H9 (cell line): Measurements from ENCODE around the gene PAM. TPM values are rescaled to one million over a fixed set of nuclear protein-coding genes. Genes with fewer than 3 reads are reported as not detected.

Experiments used
- DNase-seq: peaks from one replicate; pipeline ENCODE4 v3.0.0-alpha.2; 2017
- H2AFZ ChIP-seq: one replicate; pipeline ENCODE4 v1.6.1; 2013; ENCODE audit warnings: mild to moderate bottlenecking, low read length, control low read depth, moderate library complexity
- H2AK5ac ChIP-seq: 2 replicates; pipeline ENCODE4 v1.6.1; 2013; ENCODE audit warnings: low read length, control low read depth, mixed read lengths; ENCODE audit not compliant: insufficient read length
- H2BK120ac ChIP-seq: one replicate; pipeline ENCODE4 v1.6.1; 2013; ENCODE audit warnings: low read depth, mild to moderate bottlenecking, low read length, control low read depth, inconsistent platforms; ENCODE audit not compliant: poor library complexity, severe bottlenecking
- H2BK12ac ChIP-seq: 2 replicates; pipeline ENCODE4 v1.6.1; 2013; ENCODE audit warnings: low read length, control low read depth, mixed read lengths, low read depth; ENCODE audit not compliant: insufficient read length
- H2BK15ac ChIP-seq: 2 replicates; pipeline ENCODE4 v1.6.1; 2013; ENCODE audit warnings: low read depth, low read length, control low read depth
- H2BK20ac ChIP-seq: one replicate; pipeline ENCODE4 v1.6.1; 2013; ENCODE audit warnings: low read depth, mild to moderate bottlenecking, low read length, control low read depth, inconsistent platforms; ENCODE audit not compliant: poor library complexity, severe bottlenecking
- H2BK5ac ChIP-seq: 2 replicates; pipeline ENCODE4 v1.6.1; 2013; ENCODE audit warnings: low read length, control low read depth, mixed read lengths; ENCODE audit not compliant: insufficient read length
- H3K14ac ChIP-seq: 2 replicates; pipeline ENCODE4 v1.6.1; 2013; ENCODE audit warnings: low read length, control low read depth; ENCODE audit not compliant: insufficient read depth
- H3K18ac ChIP-seq: 2 replicates; pipeline ENCODE4 v1.6.1; 2013; ENCODE audit warnings: low read depth, mild to moderate bottlenecking, mixed read lengths, low read length, control low read depth; ENCODE audit not compliant: insufficient read length
- H3K23ac ChIP-seq: 2 replicates; pipeline ENCODE4 v1.6.1; 2013; ENCODE audit warnings: low read length, control low read depth, mixed read lengths, low read depth; ENCODE audit not compliant: insufficient read length
- H3K23me2 ChIP-seq: 2 replicates; pipeline ENCODE4 v1.6.1; 2013; ENCODE audit warnings: low read depth, mild to moderate bottlenecking, mixed read lengths, low read length, control low read depth; ENCODE audit not compliant: insufficient read length, poor library complexity, severe bottlenecking
- H3K27ac ChIP-seq: 2 replicates; pipeline ENCODE4 v1.5.1; 2013; ENCODE audit warnings: low read length, control low read depth, mixed read lengths, low read depth; ENCODE audit not compliant: insufficient read length
- H3K27me3 ChIP-seq: 2 replicates; pipeline ENCODE4 v1.6.1; 2013; ENCODE audit warnings: low read length, control low read depth, inconsistent platforms; ENCODE audit not compliant: insufficient read depth
- H3K4ac ChIP-seq: 2 replicates; pipeline ENCODE4 v1.6.1; 2013; ENCODE audit warnings: low read depth, mild to moderate bottlenecking, control low read depth, inconsistent platforms, low read length, moderate library complexity
- H3K4me1 ChIP-seq: 2 replicates; pipeline ENCODE4 v1.6.1; 2013; ENCODE audit warnings: low read length, control low read depth, inconsistent platforms; ENCODE audit not compliant: insufficient read depth
- H3K4me2 ChIP-seq: 2 replicates; pipeline ENCODE4 v1.6.1; 2013; ENCODE audit warnings: low read length, control low read depth, mixed read lengths; ENCODE audit not compliant: insufficient read length, insufficient read depth
- H3K56ac ChIP-seq: 2 replicates; pipeline ENCODE4 v1.6.1; 2013; ENCODE audit warnings: low read depth, mild to moderate bottlenecking, mixed read lengths, low read length, control low read depth; ENCODE audit not compliant: insufficient read length
- H3K79me1 ChIP-seq: 2 replicates; pipeline ENCODE4 v1.6.1; 2013; ENCODE audit warnings: low read depth, mild to moderate bottlenecking, moderate library complexity, low read length, control low read depth, inconsistent platforms; ENCODE audit not compliant: insufficient read depth, poor library complexity, severe bottlenecking
- H3K79me2 ChIP-seq: 2 replicates; pipeline ENCODE4 v1.6.1; 2013; ENCODE audit warnings: low read length, control low read depth, inconsistent platforms; ENCODE audit not compliant: insufficient read depth
- H3K9ac ChIP-seq: 2 replicates; pipeline ENCODE4 v1.6.1; 2013; ENCODE audit warnings: low read length, control low read depth, mixed read lengths; ENCODE audit not compliant: insufficient read length; ENCODE audit errors: extremely low read depth
- H3K9me3 ChIP-seq: one replicate; pipeline ENCODE4 v1.6.1; 2013; ENCODE audit warnings: low read depth, low read length, inconsistent platforms; ENCODE audit not compliant: control insufficient read depth
- H3T11ph ChIP-seq: one replicate; pipeline ENCODE4 v1.6.1; 2013; ENCODE audit warnings: mild to moderate bottlenecking, low read length, control low read depth, inconsistent platforms
- H4K20me1 ChIP-seq: one replicate; pipeline ENCODE4 v1.6.1; 2013; ENCODE audit not compliant: control insufficient read depth, insufficient read length, insufficient read depth
- H4K5ac ChIP-seq: 2 replicates; pipeline ENCODE4 v1.6.1; 2013; ENCODE audit warnings: low read depth, mild to moderate bottlenecking, mixed read lengths, low read length, control low read depth; ENCODE audit not compliant: insufficient read length
- H4K8ac ChIP-seq: replicated peaks from 2 replicates; pipeline ENCODE4 v1.6.1; 2013; ENCODE audit warnings: low read length, control low read depth, mixed read lengths, low read depth; ENCODE audit not compliant: insufficient read length
- H4K91ac ChIP-seq: 2 replicates; pipeline ENCODE4 v1.6.1; 2013; ENCODE audit warnings: low read depth, mild to moderate bottlenecking, moderate library complexity, mixed read lengths, low read length, control low read depth; ENCODE audit not compliant: insufficient read length
- H3K27ac Mint-ChIP-seq, 3 experiments: 2 replicates in 2 of 3; 3 replicates in 1 of 3; pipeline ENCODE4 v1.8.0; 2020 to 2021; ENCODE audit warnings: mixed read lengths in 3 of 3, mild to moderate bottlenecking in 1 of 3, moderate library complexity in 1 of 3
- H3K27me3 Mint-ChIP-seq: 2 replicates; pipeline ENCODE4 v1.8.0; 2021; ENCODE audit warnings: low read depth, mild to moderate bottlenecking, moderate library complexity, mixed read lengths
- H3K36me3 Mint-ChIP-seq, 3 experiments: 2 replicates in 2 of 3; 3 replicates in 1 of 3; pipeline ENCODE4 v1.8.0; 2020 to 2021; ENCODE audit warnings: low read depth in 3 of 3, mixed read lengths in 3 of 3; ENCODE audit not compliant: insufficient read depth in 1 of 3
- H3K4me1 Mint-ChIP-seq, 2 experiments: 2 replicates each; pipeline ENCODE4 v1.8.0; 2020; ENCODE audit warnings: mixed read lengths in 2 of 2
- H3K4me3 Mint-ChIP-seq, 2 experiments: 2 replicates in 1 of 2; 3 replicates in 1 of 2; pipeline ENCODE4 v1.8.0; 2020 to 2021; ENCODE audit warnings: mild to moderate bottlenecking in 2 of 2, mixed read lengths in 2 of 2, moderate library complexity in 1 of 2
- H3K9me3 Mint-ChIP-seq, 2 experiments: 2 replicates in 1 of 2; 3 replicates in 1 of 2; pipeline ENCODE4 v1.8.0; 2020; ENCODE audit warnings: mild to moderate bottlenecking in 2 of 2, mixed read lengths in 2 of 2, moderate library complexity in 1 of 2
- total RNA-seq: library from RNA; stranded (reverse); gene quantifications from 2 replicates; pipeline ENCODE4 v1.2.1, GENCODE V29; 2021
- TF ChIP-seq, protein P1 (sequence below): fragments of 200-600 bp; sonication (generic); conservative IDR thresholded peaks from 3 replicates; pipeline ENCODE4 v1.8.0; 2021; ENCODE audit warnings: antibody characterized with exemption, mild to moderate bottlenecking

The PAM gene
- total RNA-seq, 1 experiment from 2014 or later = 31.5 TPM

DNA sequence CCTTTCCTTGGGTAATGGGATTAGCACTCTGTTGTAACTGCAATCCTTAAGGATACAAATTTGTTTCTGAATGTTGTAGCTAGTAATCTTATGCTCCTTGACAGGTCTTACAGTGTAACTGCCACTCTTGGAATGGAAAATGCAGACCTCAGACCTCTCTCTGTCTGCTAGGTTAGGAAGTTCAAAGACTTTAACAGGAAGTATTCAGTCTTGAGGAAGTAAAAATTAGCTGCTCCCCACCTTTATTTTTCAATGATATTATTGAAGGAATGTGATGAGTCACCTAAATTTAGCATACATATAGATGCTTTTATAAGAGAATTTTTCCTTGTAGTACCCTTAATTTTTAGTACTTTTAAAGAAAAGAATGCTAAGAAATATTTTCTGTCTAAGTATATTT, 71.5 kb downstream of the PAM start:
- Histone ChIP-seq H2AK5ac (no peak overlapping the region), H4K5ac (no peak overlapping the region), H2BK12ac (no peak overlapping the region), H3K56ac (no peak overlapping the region), H3K79me1 (no peaks in the 10 kb centered on the region), H3K4me2 (no peak overlapping the region), H3K4ac (no peak overlapping the region), H3K79me2 (no peaks in the 10 kb centered on the region), H4K20me1 (no peaks in the 10 kb centered on the region), H2AFZ (no peak overlapping the region), H3K9ac (no peak overlapping the region), H4K8ac (no peak overlapping the region), H3K9me3 (no peaks in the 10 kb centered on the region), H3T11ph (no peak overlapping the region), H2BK20ac (no peak overlapping the region), H2BK15ac (no peak overlapping the region), H3K4me1 (no peaks in the 10 kb centered on the region), H3K23ac (no peak overlapping the region), H3K23me2 (no peaks in the 10 kb centered on the region), H3K14ac (no peak overlapping the region), H3K27ac (no peak overlapping the region), H2BK5ac (no peak overlapping the region), H4K91ac (no peak overlapping the region), H3K27me3 (no peaks in the 10 kb centered on the region), H2BK120ac (no peak overlapping the region), H3K18ac (no peak overlapping the region)
- peaks cover 0 to 3% of the 10 kb centered on the region in 2 experiments; a peak in 2 of 5 replicates for H3K9me3 Mint-ChIP-seq
- H3K36me3 Mint-ChIP-seq = peaks cover 0 to 5% (median 0%) of the 10 kb centered on the region in 3 experiments; a peak in 1 of 7 replicates
- no peak overlapping the region for H3K27ac Mint-ChIP-seq
- H3K27me3 Mint-ChIP-seq = no peaks in the 10 kb centered on the region
- DNase-seq = no peak
- TF ChIP-seq, protein P1, sequence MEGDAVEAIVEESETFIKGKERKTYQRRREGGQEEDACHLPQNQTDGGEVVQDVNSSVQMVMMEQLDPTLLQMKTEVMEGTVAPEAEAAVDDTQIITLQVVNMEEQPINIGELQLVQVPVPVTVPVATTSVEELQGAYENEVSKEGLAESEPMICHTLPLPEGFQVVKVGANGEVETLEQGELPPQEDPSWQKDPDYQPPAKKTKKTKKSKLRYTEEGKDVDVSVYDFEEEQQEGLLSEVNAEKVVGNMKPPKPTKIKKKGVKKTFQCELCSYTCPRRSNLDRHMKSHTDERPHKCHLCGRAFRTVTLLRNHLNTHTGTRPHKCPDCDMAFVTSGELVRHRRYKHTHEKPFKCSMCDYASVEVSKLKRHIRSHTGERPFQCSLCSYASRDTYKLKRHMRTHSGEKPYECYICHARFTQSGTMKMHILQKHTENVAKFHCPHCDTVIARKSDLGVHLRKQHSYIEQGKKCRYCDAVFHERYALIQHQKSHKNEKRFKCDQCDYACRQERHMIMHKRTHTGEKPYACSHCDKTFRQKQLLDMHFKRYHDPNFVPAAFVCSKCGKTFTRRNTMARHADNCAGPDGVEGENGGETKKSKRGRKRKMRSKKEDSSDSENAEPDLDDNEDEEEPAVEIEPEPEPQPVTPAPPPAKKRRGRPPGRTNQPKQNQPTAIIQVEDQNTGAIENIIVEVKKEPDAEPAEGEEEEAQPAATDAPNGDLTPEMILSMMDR = no peak
- no peak overlapping the region for H3K4me3 Mint-ChIP-seq
- peaks cover 4 to 7% of the 10 kb centered on the region in 2 experiments for H3K4me1 Mint-ChIP-seq
